Measurements from ENCODE around the gene ZNF618. TPM values are rescaled to one million over a fixed set of nuclear protein-coding genes. Genes with fewer than 3 reads are reported as not detected.
A peak's percentile ranks its signal among the peaks of the same experiment; 100 is the strongest.
"Not testable (repeated sequence)": the region's sequence is repeated elsewhere in the genome, so short reads cannot be mapped to it uniquely, and the experiment has no call there.

ZNF618 gene
- total RNA-seq, 2 donors from 2014 or later: 11.9 to 17.1 TPM

DNA sequence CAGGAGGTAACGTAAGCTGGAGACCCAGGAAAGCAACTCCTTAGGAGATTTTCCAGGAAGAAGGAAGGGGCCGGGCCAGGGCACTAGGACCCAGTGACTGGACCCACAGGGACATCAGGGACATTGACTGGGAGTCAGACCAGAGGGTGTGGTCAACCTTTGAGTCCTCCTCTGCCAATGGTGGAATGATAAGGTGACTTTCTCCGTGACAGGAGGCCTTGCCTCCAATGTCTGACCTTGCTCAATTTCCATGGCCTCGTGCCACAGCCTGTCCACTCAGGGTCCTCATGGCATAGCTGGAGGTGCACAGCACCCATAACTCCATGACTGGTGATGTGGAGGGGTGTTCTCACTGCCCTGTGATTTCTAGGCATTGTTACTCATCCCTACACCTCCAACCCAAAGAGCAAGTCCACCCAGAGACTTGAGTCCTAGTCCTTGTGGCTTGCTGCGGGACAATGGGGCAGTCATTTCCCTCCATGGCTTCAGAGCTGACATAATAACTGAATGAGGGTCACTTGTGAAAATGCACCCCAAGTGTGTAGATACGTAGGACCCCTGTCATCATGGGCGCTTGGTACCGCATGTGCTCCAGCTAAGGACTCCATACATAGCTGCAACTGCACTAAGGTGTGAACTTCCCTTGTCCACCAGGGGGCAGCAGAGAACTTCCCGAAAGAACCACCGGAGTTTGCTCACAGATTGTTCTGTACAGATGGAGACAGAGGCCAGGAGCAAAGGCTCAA, 206.1 kb downstream of the ZNF618 start:
- intact Hi-C loops (cut with DNase I): no loop called here
- H3K27me3 ChIP-seq: no peaks in the 10 kb centered on the region
- H3K4me3 ChIP-seq: no peak overlapping the region
- ATAC-seq (peak; percentile 74), DNase-seq (peak; percentile 95 to 96 (median 96))
- 18 to 20% methylated on average over 6 to 10 of the region's 10 CpGs for WGBS, 2 donors
- no peaks in the 10 kb centered on the region for H3K9me3 ChIP-seq
- no peaks in the 10 kb centered on the region for H3K36me3 ChIP-seq (replicated peaks in 1 of 2; ENCODE audit: insufficient read depth in 1 of 2, low read depth in 2 of 2)
- no peak for TF ChIP-seq POLR2A (IDR thresholded peaks at IDR 0.05)
- TF ChIP-seq, protein P1, sequence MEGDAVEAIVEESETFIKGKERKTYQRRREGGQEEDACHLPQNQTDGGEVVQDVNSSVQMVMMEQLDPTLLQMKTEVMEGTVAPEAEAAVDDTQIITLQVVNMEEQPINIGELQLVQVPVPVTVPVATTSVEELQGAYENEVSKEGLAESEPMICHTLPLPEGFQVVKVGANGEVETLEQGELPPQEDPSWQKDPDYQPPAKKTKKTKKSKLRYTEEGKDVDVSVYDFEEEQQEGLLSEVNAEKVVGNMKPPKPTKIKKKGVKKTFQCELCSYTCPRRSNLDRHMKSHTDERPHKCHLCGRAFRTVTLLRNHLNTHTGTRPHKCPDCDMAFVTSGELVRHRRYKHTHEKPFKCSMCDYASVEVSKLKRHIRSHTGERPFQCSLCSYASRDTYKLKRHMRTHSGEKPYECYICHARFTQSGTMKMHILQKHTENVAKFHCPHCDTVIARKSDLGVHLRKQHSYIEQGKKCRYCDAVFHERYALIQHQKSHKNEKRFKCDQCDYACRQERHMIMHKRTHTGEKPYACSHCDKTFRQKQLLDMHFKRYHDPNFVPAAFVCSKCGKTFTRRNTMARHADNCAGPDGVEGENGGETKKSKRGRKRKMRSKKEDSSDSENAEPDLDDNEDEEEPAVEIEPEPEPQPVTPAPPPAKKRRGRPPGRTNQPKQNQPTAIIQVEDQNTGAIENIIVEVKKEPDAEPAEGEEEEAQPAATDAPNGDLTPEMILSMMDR (IDR thresholded peaks at IDR 0.05): peak; percentile 85 to 94 (median 93)
- peaks cover 60% of the 10 kb centered on the region for H3K4me1 ChIP-seq
- H3K27ac ChIP-seq: peak overlapping the region; percentile 23 to 85 (median 72)

DNA sequence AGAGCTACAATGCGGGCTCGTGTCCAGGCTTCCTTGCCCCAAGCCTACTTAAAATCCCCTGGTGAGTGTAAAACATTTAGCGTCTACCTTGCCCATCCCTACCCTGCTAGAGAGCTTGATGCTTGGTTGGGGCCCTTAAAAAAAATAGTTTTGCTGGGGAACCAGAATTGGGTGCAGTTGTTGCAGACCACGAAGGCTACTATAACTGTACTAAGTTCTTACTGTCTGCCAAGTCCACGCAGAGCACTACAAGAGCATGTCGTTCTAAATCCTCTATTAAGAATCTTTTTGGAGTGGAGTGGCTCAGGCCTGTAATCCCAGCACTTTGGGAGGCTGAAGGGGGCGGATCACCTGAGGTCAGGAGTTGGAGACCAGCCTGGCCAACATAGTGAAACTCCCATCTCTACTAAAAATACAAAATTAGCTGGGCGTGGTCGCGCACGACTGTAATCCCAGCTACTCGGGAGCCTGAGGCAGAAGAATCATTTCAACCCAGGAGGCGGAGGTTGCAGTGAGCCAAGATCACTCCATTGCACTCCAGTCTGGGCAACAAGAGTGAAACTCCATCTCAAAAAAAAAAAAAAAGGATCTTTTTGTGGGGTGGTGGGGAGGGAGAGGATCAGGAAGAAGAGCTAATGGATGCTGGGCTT, 206.8 kb downstream of the ZNF618 start:
- DNase-seq; H3K4me3 ChIP-seq; H3K36me3 ChIP-seq (replicated peaks in 1 of 2; ENCODE audit: insufficient read depth in 1 of 2, low read depth in 2 of 2); H3K9me3 ChIP-seq; H3K27me3 ChIP-seq; intact Hi-C loops (cut with DNase I); ATAC-seq: not testable (repeated sequence)
- WGBS, 2 donors: 47 to 49% methylated on average over 13 of the region's 13 CpGs
- Histone ChIP-seq H3K4me1 (peaks cover 53% of the 10 kb centered on the region), H3K27ac (peak overlapping the region in 1 of 4 donors; percentile 85)

DNA sequence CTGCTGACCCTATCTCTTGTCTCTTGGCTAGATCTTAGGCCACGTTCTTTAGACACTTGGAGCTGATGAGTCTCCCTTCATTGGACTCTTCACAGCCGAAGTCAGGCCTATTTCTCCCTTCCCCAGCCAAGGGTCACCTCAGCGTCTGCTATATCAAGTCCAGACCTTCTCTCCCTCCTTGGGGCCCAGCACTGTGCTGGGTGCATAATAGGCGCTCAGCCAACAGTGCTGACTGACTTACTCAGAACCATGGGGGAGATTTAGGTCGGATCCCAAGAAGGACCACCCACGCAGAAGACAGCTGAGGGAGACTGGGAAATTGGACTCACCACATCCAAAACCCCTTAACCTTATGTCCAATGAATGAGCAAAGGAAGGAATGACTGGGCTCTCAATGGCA, 207.6 kb downstream of the ZNF618 start:
- intact Hi-C loops (cut with DNase I): no loop called here
- H3K36me3 ChIP-seq (replicated peaks in 1 of 2; ENCODE audit: insufficient read depth in 1 of 2, low read depth in 2 of 2): no peaks in the 10 kb centered on the region
- TF ChIP-seq POLR2A (IDR thresholded peaks at IDR 0.05): no peak
- TF ChIP-seq, protein P1 (IDR thresholded peaks at IDR 0.05): no peak
- no peak overlapping the region for H3K27ac ChIP-seq
- H3K9me3 ChIP-seq: no peaks in the 10 kb centered on the region
- DNase-seq (peak in 1 of 4 donors; percentile 12), ATAC-seq (no peak)
- no peak overlapping the region for H3K4me3 ChIP-seq
- peaks cover 45% of the 10 kb centered on the region for H3K4me1 ChIP-seq
- 85 to 86% methylated on average over 6 of the region's 6 CpGs for WGBS, 2 donors
- no peaks in the 10 kb centered on the region for H3K27me3 ChIP-seq

DNA sequence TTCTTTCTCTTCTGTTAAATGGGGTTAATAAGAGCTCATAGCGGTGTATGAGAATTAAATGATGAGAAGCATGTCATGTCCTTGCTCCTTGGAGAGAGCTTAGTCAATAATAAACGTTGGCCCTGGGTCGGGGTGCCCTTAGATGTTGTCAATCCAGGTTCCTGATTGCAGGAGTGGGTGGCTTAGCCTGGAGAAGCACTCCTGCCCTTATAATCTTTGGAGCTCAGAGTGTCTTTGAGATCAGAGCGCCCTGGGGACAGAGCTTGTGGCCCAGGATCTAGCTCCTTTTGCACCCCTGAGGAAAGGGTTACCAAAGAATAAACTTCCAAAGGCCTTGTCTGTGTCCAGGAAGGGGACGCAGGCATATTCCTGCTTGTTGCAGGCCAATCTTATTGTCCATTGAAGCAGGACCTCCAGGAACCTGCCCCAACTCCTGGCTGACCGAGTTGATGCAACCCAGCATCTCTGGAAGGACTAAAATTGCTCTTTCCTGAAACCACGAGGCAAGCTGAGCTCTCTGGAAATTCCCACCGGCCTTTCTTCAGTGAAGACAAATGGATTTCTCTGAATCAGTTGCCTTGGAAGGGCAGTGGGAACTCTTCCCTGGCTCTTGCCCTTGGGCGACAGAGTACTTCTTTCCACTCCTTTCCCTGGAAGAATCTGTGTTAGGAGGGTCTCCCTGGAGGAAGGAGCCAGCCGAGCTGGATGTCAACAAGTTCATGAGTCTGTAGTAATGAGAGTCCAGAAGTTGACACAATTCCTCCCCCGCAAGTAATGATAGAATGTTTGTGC, 208.4 kb downstream of the ZNF618 start:
- Histone ChIP-seq H3K9me3 (no peaks in the 10 kb centered on the region), H3K27me3 (no peaks in the 10 kb centered on the region), H3K4me3 (no peak overlapping the region), H3K4me1 (peaks cover 37% of the 10 kb centered on the region), H3K27ac (no peak overlapping the region), H3K36me3 (replicated peaks in 1 of 2; ENCODE audit: insufficient read depth in 1 of 2, low read depth in 2 of 2) (no peaks in the 10 kb centered on the region)
- DNase-seq: peak in 1 of 4 donors; percentile 9
- TF ChIP-seq, protein P1 (IDR thresholded peaks at IDR 0.05): no peak
- TF ChIP-seq POLR2A (IDR thresholded peaks at IDR 0.05): no peak
- intact Hi-C loops (cut with DNase I): no loop called here
- 65 to 76% methylated on average over 10 to 11 of the region's 11 CpGs for WGBS, 2 donors
- no peak for ATAC-seq

DNA sequence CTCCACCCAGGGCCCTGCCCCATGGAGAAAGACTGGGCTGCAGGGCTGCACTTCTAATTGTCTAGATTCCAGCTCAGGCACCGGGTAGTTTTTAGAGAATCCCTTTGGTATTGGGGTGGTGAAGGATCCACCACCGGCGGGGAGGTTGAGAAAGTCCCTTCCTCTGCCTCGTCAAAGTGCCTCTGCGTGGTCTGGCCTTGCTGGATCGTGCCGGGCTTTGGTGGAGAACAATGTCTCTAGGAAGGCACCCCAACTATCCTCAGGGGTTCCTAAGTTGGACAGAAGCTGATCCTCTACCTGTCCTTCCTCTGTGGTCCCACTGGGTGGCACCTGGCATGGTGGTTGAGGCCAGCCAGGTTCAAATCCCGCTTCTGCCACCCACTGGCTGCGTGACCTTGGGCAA, 209.3 kb downstream of the ZNF618 start:
- ATAC-seq (no peak), DNase-seq (peak in 1 of 4 donors; percentile 8)
- Histone ChIP-seq H3K27me3 (no peaks in the 10 kb centered on the region), H3K9me3 (no peaks in the 10 kb centered on the region), H3K27ac (no peak overlapping the region), H3K4me1 (peaks cover 28% of the 10 kb centered on the region), H3K36me3 (replicated peaks in 1 of 2; ENCODE audit: insufficient read depth in 1 of 2, low read depth in 2 of 2) (no peaks in the 10 kb centered on the region), H3K4me3 (no peak overlapping the region)
- WGBS, 2 donors: 92 to 94% methylated on average over 8 to 9 of the region's 9 CpGs
- intact Hi-C loops (cut with DNase I): no loop called here
- no peak for TF ChIP-seq POLR2A (IDR thresholded peaks at IDR 0.05)
- TF ChIP-seq, protein P1 (IDR thresholded peaks at IDR 0.05): no peak
